GM12873 (cell line): ENCODE results near the gene SLC38A5.
"Not testable (repeated sequence)": the region's sequence is repeated elsewhere in the genome, so short reads cannot be mapped to it uniquely, and the experiment has no call there.

Experiments
- TF ChIP-seq, protein P1 (sequence below): IDR thresholded peaks from 2 replicates; pipeline ENCODE4 v1.5.1; 2012; ENCODE audit warnings: low read depth, mild to moderate bottlenecking, moderate library complexity, low read length, control low read depth; ENCODE audit not compliant: insufficient read depth; ENCODE audit errors: missing control alignments

Gene SLC38A5

DNA sequence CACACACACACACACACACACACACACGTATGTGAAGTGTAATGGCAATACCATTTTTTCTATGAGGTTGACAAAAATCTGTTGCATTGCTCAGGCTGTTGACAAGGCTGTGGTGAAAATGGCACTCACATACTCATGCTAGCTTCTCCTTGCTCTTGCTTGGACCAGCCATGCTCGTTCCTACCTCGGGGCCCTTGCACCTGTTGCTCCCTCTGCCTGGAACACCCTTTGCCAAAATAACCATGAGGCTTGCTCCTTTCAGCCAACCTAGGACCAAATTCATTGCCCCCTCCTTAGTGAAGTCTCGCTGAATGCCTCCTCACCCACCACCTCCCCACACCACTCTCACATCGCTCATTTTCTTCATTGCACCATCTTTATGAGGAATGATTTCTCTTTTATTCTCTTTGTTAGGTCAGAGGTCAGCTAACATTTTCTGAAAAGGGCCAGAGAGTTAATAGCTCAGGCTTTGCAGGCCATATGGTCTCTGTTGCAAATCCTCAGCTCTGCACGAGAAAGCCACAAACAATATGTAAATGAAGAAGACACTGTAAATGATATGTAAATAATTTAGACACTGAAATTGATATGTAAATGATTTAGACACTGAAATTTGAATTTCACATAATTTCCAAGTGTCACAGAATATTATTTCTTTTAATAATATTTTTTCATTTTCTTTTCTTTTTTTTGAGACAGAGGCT, 13.3 kb downstream of the SLC38A5 start:
- TF ChIP-seq, protein P1, sequence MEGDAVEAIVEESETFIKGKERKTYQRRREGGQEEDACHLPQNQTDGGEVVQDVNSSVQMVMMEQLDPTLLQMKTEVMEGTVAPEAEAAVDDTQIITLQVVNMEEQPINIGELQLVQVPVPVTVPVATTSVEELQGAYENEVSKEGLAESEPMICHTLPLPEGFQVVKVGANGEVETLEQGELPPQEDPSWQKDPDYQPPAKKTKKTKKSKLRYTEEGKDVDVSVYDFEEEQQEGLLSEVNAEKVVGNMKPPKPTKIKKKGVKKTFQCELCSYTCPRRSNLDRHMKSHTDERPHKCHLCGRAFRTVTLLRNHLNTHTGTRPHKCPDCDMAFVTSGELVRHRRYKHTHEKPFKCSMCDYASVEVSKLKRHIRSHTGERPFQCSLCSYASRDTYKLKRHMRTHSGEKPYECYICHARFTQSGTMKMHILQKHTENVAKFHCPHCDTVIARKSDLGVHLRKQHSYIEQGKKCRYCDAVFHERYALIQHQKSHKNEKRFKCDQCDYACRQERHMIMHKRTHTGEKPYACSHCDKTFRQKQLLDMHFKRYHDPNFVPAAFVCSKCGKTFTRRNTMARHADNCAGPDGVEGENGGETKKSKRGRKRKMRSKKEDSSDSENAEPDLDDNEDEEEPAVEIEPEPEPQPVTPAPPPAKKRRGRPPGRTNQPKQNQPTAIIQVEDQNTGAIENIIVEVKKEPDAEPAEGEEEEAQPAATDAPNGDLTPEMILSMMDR, result no peak

DNA sequence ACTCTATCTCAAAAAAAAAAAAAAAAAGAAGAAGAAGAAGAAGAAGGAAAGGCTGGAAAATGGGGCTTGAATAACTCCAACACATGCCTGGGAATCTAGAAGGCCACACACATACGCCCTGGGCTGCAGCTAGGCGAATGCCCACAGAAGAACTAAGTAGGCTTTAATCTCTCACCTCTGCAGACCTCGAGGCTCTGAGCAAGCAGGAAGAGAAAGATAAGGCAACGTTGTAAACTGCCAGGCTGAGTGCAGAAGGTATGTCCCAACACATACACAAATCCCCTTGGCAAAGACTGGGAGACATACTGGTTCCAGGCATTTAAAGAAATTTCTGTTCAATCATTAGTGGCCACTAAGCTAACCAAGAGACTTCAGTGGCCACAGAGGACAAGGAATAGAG, 18.4 kb downstream of the SLC38A5 start:
- TF ChIP-seq, protein P1, result no peak

DNA sequence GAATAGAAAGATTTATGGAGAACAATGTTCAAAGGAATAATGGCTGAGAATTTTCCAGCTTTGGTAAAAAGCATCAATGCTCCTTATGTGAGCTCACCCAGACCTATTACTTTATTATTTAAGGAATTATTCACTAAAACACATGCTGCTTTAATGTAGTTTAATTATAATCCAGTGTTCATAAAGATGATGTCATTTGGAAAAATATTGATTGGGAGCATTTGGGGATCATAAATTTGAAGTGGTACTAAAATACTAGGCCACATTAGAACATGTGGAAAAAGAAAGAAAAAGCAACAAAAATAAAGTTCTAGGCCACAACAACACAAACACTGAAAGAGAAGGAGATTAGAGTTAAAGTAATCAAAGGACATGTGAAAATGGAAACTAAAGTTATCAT, 20.0 kb downstream of the SLC38A5 start:
- TF ChIP-seq, protein P1, result no peak

DNA sequence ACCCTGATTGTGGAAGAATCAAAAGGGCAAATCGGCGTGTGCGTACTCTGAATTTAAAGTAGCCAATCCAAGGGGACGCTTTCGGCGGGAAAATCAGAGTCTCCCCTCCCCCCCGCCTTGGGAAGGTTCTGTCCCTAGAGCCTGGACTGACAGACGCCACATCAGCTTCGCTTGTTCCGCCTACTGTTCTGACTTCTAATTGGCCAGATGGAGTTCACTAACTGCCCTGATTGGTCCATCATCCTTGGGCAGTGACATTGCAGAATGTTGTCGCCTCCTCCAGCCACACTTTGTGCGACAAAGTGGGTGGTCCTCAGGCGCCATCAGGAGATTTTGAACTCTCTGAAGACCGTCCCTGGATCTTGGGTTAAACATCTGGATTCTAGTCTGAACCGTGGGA, 58.2 kb downstream of the SLC38A5 start, which contains the start of gene SSX4B:
SSX4B (minus strand) TSS at position 101 of the 400 bp plus-strand sequence. CDS start 588 bp downstream, outside the sequence.
- TF ChIP-seq, protein P1, result not testable (repeated sequence)
